OCI-LY7 (cell line): ENCODE results near the gene DIS3L.

ENCODE experiments used
- EZH2phosphoT487 ChIP-seq: fragments of 200-600 bp; sonication (generic); IDR thresholded peaks from 2 replicates; pipeline ENCODE4 v1.6.1; 2018; ENCODE audit warnings: low read depth, borderline replicate concordance, mild to moderate bottlenecking, mixed run types, antibody characterized with exemption, low read length, moderate library complexity, mixed read lengths
- TF ChIP-seq, protein P1 (sequence below): fragments of 200-600 bp; sonication (generic); conservative IDR thresholded peaks from 2 replicates; pipeline ENCODE4 v1.5.1; 2014; ENCODE audit warnings: mild to moderate bottlenecking, antibody characterized with exemption, low read length, moderate library complexity, mixed read lengths

DNA sequence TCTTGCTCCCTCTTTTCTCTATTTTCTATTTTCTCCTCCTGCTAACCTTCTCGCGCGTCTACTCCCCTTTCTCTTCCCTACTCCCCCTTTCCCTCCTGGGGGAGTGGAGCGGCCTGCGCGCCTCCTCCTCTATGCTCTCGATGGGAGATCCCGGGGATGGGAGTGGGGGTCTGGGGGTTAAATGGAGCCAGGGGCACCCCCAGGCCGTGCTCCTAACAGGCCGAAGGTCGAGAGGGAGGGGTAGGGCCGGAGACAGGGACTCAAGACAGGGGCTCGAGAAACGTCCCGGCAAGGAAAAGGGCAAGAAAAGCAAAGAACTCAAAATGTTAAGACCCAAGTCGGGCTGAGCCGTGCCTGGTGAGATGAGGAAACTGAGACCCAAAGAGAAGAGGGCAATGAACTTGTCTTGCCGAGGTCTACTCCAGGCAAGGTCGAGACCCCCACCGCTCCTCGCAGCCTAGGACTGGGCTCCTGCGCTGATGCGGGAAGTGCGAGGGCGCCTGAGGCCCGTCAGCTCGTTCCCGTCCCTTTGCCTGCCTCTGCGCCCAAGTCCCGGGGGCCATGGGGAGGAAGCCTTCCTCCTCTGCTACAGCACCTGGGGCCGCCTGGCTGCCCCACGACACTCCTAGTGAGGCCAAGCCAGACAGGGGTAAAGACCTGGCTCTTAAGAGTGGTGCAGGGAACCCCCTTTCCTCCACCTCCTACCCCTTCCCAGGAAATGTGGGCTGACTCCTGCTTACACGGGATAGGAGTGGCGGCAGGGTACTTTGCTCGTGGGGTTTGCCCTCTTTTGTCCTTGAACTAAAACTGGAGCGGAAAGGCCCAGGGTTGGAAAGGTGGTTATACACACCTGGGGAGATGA is 39.0 kb upstream of the DIS3L start:
- TF ChIP-seq, protein P1, sequence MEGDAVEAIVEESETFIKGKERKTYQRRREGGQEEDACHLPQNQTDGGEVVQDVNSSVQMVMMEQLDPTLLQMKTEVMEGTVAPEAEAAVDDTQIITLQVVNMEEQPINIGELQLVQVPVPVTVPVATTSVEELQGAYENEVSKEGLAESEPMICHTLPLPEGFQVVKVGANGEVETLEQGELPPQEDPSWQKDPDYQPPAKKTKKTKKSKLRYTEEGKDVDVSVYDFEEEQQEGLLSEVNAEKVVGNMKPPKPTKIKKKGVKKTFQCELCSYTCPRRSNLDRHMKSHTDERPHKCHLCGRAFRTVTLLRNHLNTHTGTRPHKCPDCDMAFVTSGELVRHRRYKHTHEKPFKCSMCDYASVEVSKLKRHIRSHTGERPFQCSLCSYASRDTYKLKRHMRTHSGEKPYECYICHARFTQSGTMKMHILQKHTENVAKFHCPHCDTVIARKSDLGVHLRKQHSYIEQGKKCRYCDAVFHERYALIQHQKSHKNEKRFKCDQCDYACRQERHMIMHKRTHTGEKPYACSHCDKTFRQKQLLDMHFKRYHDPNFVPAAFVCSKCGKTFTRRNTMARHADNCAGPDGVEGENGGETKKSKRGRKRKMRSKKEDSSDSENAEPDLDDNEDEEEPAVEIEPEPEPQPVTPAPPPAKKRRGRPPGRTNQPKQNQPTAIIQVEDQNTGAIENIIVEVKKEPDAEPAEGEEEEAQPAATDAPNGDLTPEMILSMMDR = no peak
- peak; percentile 91; the same call in 1 of the 2 replicates for TF ChIP-seq EZH2phosphoT487
